Testis (tissue), 3 donors: ENCODE measurements around the gene SEMA4D. TPM values are rescaled to one million over a fixed set of nuclear protein-coding genes. Genes with fewer than 3 reads are reported as not detected.

Source experiments
- DNase-seq: peaks from one replicate; pipeline ENCODE4 v3.0.0-alpha.2; 2019
- H3K27ac ChIP-seq, 2 donors: fragments of 200-600 bp; sonication (generic); one replicate each; pipeline ENCODE4 v1.5.1; 2019
- H3K27me3 ChIP-seq: fragments of 200-600 bp; sonication (generic); one replicate; pipeline ENCODE4 v1.5.1; 2019
- H3K36me3 ChIP-seq: fragments of 200-600 bp; sonication (generic); one replicate; pipeline ENCODE4 v1.5.1; 2017; ENCODE audit warnings: low read depth; ENCODE audit errors: missing control alignments
- H3K4me1 ChIP-seq: fragments of 200-600 bp; sonication (generic); one replicate; pipeline ENCODE4 v1.5.1; 2019
- H3K4me3 ChIP-seq, 2 donors: fragments of 200-600 bp; sonication (generic); one replicate each; pipeline ENCODE4 v1.5.1; 2017 to 2019
- H3K9me3 ChIP-seq: fragments of 200-600 bp; sonication (generic); one replicate; pipeline ENCODE4 v1.5.1; 2017
- POLR2A ChIP-seq: fragments of 450-650 bp; IDR thresholded peaks from one replicate; pipeline ENCODE4 v1.6.1; 2017; ENCODE audit warnings: antibody characterized with exemption, mild to moderate bottlenecking, moderate library complexity
- WGBS, 2 donors: methylation state at CpG; one replicate each; pipeline ENCODE4 v1.1.5; 2018; 5-methylcytosine and 5-hydroxymethylcytosine counted together
- intact Hi-C: fragments of 100-400 bp; cut with DNase I; formaldehyde crosslinking; loops from one replicate; pipeline ENCODE4 v1.15.1; 2023; ENCODE audit warnings: low total_unique reads
- polyA plus RNA-seq: library from polyadenylated mRNA; stranded (reverse); fragments of 350-450 nt; fragmentation: Illumina TruSeq; extraction: RNeasy Lipid Tissue Mini Kit (QIAGEN cat#74804); gene quantifications from one replicate; pipeline ENCODE4 v1.2.3, GENCODE V29; 2014; ENCODE audit warnings: low read depth, low replicate concordance; ENCODE audit not compliant: insufficient read depth
- total RNA-seq, 2 donors: library from RNA; depleted of rRNA; stranded (reverse); fragments of >200 nt; gene quantifications; one replicate each; pipeline ENCODE4 v1.2.3, GENCODE V29; 2016
- TF ChIP-seq, protein P1 (sequence below), 3 experiments: fragments of 450-650 bp in 2 of 3; fragments of 200-600 bp in 1 of 3; sonication (generic) in 1 of 3; IDR thresholded peaks; one replicate each; pipeline ENCODE4 v1.5.1; 2016 to 2019; ENCODE audit warnings: antibody characterized with exemption in 3 of 3, mild to moderate bottlenecking in 2 of 3, moderate library complexity in 1 of 3

The SEMA4D gene
- total and polyA plus RNA-seq, 3 donors from 2014 or later, result 26.2 to 53.1 (median 38.7) TPM

DNA sequence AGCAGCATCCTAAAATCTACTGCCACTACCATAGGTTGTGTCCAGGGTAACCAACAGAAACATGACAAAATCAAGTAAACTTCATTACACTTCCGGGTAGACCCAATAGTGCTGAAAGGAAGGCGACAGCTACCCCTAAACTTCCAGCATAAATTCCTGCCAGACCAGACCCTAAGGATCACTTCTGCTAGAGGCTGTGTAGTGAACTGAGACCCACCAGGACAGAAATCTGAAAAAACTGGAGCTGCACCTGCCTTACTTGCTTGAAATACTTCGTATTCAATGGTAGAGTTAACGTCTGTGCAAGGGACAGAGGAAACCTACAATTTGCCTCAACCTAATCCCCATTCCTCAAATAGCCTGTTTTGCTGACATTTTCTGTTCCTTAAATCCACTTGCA lies 180.6 kb downstream of the SEMA4D start:
- no peaks in the 10 kb centered on the region for H3K36me3 ChIP-seq
- intact Hi-C loops, result no loop called here
- TF ChIP-seq, protein P1, sequence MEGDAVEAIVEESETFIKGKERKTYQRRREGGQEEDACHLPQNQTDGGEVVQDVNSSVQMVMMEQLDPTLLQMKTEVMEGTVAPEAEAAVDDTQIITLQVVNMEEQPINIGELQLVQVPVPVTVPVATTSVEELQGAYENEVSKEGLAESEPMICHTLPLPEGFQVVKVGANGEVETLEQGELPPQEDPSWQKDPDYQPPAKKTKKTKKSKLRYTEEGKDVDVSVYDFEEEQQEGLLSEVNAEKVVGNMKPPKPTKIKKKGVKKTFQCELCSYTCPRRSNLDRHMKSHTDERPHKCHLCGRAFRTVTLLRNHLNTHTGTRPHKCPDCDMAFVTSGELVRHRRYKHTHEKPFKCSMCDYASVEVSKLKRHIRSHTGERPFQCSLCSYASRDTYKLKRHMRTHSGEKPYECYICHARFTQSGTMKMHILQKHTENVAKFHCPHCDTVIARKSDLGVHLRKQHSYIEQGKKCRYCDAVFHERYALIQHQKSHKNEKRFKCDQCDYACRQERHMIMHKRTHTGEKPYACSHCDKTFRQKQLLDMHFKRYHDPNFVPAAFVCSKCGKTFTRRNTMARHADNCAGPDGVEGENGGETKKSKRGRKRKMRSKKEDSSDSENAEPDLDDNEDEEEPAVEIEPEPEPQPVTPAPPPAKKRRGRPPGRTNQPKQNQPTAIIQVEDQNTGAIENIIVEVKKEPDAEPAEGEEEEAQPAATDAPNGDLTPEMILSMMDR (IDR thresholded peaks at IDR 0.05), result no peak
- TF ChIP-seq POLR2A, result no peak
- H3K4me1 ChIP-seq, result peaks cover 14% of the 10 kb centered on the region
- 75 to 81% methylated on average over 4 of the region's 4 CpGs for WGBS, 2 donors
- H3K4me3 ChIP-seq, result no peak overlapping the region
- H3K27ac ChIP-seq, result peak overlapping the region; percentile 98 to 99
- H3K27me3 ChIP-seq, result no peaks in the 10 kb centered on the region
- DNase-seq, result no peak
- no peaks in the 10 kb centered on the region for H3K9me3 ChIP-seq

DNA sequence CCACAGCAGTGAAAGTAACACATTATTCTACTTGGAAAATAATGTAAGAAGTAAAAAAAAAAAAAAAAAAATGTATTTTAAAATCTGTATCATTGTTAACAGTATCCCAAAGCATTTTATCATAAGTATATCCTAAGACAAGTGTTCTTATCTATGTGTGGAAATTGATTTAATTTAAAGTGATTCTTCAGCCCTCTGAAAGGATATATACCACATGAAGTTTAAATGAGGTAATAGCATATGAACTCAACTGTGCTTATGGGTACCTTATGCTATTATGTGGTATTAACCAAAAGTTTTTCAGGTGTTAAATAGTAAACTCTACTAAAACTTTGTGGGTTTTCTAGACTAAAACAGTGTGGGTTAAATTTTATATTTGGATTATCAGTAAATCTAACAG lies 182.4 kb downstream of the SEMA4D start:
- DNase-seq, result no peak
- peaks cover 14% of the 10 kb centered on the region for H3K4me1 ChIP-seq
- TF ChIP-seq, protein P1 (IDR thresholded peaks at IDR 0.05), result no peak
- no peak for TF ChIP-seq POLR2A
- no peak overlapping the region for H3K4me3 ChIP-seq
- H3K9me3 ChIP-seq, result no peaks in the 10 kb centered on the region
- no peaks in the 10 kb centered on the region for H3K36me3 ChIP-seq
- no peak overlapping the region for H3K27ac ChIP-seq
- H3K27me3 ChIP-seq, result no peaks in the 10 kb centered on the region
- intact Hi-C loops, result no loop called here

DNA sequence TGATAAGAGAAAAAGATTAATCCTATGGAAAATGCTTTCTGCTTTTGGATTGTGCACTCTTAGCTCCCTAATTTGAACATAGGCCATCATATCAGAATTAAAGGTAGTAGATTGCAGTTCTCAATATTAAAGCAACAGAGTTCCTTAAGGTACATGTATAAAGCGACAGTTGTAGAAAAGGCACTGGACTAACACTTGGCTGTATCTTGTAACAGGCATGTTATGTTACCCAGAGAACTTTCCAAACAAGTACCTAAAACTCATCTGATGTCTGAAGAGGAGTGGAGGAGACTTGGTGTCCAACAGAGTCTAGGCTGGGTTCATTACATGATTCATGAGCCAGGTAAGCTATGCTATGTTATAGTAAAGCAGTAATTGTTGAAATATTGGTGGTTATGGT lies 183.0 kb downstream of the SEMA4D start:
- no peaks in the 10 kb centered on the region for H3K27me3 ChIP-seq
- no peak overlapping the region for H3K27ac ChIP-seq
- no peak for DNase-seq
- intact Hi-C loops, result no loop called here
- no peak overlapping the region for H3K4me3 ChIP-seq
- no peaks in the 10 kb centered on the region for H3K36me3 ChIP-seq
- no peaks in the 10 kb centered on the region for H3K9me3 ChIP-seq
- peaks cover 13% of the 10 kb centered on the region for H3K4me1 ChIP-seq
- TF ChIP-seq POLR2A, result no peak
- TF ChIP-seq, protein P1 (IDR thresholded peaks at IDR 0.05), result no peak
- WGBS, 2 donors, result 89 to 94% methylated on average over 1 of the region's 1 CpG

DNA sequence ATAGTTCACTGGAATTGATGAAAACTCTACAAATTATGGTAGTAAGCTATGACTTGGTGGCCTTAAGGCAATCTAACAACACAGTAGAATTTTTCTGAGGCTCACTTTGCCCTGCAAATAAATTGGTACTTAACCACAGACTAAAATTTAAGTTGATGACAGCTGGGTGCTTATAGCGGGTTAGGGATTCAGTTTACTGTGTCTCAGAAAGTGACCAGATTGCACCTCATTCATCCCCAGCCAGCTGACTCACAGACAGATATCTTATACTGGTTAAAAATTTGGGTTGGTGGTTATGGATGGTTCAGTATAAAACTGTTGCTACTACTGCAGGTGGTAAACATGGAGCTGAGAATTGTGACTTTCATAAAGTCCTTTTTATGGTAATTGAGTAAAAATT lies 184.1 kb downstream of the SEMA4D start:
- intact Hi-C loops, result no loop called here
- no peak for DNase-seq
- Histone ChIP-seq H3K9me3 (no peaks in the 10 kb centered on the region), H3K27ac (no peak overlapping the region), H3K4me3 (no peak overlapping the region), H3K4me1 (peaks cover 6% of the 10 kb centered on the region), H3K36me3 (no peaks in the 10 kb centered on the region), H3K27me3 (no peaks in the 10 kb centered on the region)
- no peak for TF ChIP-seq POLR2A
- TF ChIP-seq, protein P1 (IDR thresholded peaks at IDR 0.05), result no peak
- 74 to 79% methylated on average over 1 of the region's 1 CpG for WGBS, 2 donors

DNA sequence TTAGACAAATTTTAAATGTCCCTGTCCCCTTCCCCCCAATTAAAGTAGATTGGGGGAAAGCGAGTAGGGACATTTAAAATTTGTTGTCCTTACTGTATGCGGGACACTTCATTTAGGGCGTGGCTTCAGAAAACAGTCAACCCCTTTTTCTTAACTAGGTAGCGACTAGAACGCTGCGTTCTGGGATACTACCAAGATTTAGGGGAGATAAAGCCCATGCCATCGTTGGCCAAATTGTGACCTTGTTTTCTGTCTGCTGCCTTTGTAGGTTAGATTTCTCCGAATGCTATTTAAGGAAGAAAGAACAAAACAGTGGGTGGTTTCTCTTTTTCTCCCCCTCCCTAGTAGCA lies 185.7 kb downstream of the SEMA4D start:
- Histone ChIP-seq H3K9me3 (no peaks in the 10 kb centered on the region), H3K4me1 (no peaks in the 10 kb centered on the region), H3K27ac (peak overlapping the region; percentile 92 to 93), H3K4me3 (peak overlapping the region; percentile 70 to 99), H3K27me3 (no peaks in the 10 kb centered on the region), H3K36me3 (no peaks in the 10 kb centered on the region)
- 3% methylated on average over 8 of the region's 8 CpGs for WGBS, 2 donors
- TF ChIP-seq POLR2A, result no peak
- TF ChIP-seq, protein P1 (IDR thresholded peaks at IDR 0.05), result no peak
- intact Hi-C loops, result no loop called here
- DNase-seq, result peak; percentile 42
